EH (cell line): ENCODE data around the gene ROR1.

Source experiments
- DNase-seq: peaks from one replicate; pipeline ENCODE4 v3.0.0-alpha.2; 2015; ENCODE audit warnings: low read depth

Gene ROR1

DNA sequence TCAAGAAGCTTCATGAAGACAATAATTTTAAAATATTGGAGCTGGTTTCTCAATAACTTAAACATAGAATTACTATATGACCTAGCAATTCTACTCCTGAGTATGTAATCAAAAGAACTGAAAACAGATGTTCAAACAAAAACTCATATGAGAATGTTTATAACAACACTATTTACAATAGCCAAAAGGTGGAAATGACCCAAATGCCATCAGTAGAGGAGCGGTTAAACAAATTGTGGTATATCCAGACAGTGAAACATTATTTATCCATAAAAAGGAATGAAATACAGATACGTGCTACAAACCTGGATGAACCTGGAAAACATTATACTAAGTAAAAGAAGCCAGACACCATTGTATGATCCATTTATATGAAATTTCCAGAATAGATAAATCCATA is 366.8 kb downstream of the ROR1 start:
- no peak for DNase-seq

- no peak for DNase-seq
Observed at GRCh38 chr1:64147045-64147724, 373.4 kb downstream of the ROR1 start.

- no peak for DNase-seq
Observed at GRCh38 chr1:64147759-64148158, 373.9 kb downstream of the ROR1 start.

- DNase-seq = no peak
Observed at GRCh38 chr1:64150266-64150665, 376.4 kb downstream of the ROR1 start.

- no peak for DNase-seq
Observed at GRCh38 chr1:64150729-64151230, 377.0 kb downstream of the ROR1 start.

DNA sequence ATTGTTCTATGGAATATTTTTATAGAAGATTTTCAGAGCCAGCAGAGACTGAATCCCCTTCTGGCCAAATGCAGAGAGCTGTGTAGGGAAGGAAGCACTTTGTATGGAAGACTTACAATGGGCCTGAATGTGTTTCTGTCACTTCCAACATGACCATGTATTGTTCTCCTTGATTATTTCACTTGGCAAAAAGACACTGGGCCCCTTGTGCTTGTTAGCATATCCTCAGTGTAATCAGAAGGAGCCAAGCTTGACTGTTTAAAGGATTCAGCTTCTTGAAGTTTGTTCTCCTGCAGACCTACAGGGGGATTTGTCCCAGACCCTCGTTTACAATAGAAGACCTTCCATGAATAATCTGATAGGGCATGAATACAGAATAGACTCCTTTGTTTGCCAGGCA is 381.5 kb downstream of the ROR1 start:
- no peak for DNase-seq

- DNase-seq = peak; percentile 59
Observed at GRCh38 chr1:64161357-64161941, 387.6 kb downstream of the ROR1 start.

DNA sequence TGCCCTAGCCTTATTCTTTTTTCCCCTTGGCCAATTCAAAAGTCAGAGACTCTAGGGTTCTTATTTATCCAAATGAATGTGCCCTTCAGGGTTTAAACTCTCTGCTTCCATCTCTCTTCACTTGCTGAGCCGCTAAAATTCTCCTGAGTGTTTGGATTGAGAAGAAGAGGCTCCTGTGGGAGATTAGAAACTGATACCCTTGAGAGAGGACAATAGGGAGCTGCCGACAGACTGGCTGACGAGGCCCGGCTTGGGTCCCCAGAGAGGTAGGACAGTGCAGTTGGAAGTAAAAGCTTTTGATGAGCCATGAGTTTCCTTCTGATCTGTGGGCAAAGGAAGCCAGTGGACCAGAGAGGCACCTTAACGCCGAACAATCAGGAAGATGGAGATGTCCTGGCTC is 388.3 kb downstream of the ROR1 start:
- no peak for DNase-seq

GRCh38 chr1:64162804-64163203 is 389.0 kb downstream of the ROR1 start:
- no peak for DNase-seq

DNA sequence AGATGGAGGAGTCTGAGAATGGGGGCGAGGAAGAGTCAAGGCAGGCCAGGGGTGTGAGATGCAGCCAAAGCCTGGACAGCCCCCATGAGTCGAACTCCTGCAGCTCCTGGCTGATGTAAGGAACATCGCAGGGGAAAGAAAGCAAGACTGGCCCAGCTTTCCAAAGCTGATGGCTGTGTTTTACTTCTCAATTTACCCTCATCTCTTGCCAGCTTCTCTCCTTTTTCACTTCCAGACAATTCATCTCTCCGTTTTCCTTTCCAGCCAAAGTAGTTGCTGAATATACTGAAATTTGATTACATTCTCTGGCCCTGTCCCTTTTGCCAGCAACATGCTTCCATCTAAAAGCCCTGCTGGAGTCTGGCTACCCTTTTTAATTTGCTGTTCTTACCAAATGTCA is 389.6 kb downstream of the ROR1 start:
- DNase-seq = no peak

GRCh38 chr1:64163970-64164369 is 390.2 kb downstream of the ROR1 start:
- DNase-seq = peak; percentile 56

DNA sequence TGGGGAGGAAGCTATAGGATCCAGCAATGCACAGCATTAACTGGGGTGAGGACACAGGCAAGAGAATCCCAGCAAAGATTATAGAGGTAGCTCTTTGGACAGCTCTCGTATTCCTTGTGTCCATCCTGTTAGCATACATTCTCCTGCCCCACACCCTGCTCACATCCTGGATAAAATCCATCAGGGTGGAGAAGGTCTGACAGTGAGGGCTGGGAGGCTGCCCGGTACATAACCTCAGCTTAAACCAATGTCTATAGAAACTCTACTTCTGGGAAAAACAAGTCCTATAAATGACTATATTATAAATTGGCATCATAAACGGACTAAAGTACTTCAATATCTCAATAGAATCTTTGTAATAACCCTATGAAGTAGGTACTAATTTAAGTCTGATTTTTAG is 392.8 kb downstream of the ROR1 start:
- DNase-seq = no peak

- no peak for DNase-seq
Observed at GRCh38 chr1:64167176-64167575, 393.4 kb downstream of the ROR1 start.

GRCh38 chr1:64171246-64171645 is 397.4 kb downstream of the ROR1 start:
- no peak for DNase-seq

DNA sequence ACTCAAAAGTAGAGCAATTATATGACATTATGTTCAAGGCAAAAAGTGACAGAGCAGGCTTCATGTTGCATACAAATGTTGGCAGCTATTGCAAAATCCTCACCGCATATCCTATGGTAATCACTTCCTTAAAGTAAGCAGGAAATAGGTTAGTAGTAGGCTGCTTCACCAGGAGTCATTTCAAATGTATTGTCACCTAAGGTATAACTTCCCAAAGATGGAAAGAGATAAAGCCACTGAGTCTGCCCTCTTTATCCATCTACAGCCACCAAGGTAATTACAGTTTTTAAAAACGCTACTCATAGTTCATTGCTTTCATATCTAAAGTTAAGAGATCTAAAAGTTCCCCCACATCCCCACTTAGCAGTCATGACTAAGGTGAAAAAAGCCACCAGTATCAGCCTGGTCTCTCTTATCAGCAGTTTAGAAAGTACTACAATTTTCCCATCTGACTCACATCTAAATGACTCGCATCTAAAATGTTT is 398.0 kb downstream of the ROR1 start:
- peak; percentile 63 for DNase-seq

- peak; percentile 66 for DNase-seq
Observed at GRCh38 chr1:64172458-64172983, 398.7 kb downstream of the ROR1 start.

GRCh38 chr1:64173336-64173940 is 399.6 kb downstream of the ROR1 start:
- DNase-seq = peak; percentile 32

DNA sequence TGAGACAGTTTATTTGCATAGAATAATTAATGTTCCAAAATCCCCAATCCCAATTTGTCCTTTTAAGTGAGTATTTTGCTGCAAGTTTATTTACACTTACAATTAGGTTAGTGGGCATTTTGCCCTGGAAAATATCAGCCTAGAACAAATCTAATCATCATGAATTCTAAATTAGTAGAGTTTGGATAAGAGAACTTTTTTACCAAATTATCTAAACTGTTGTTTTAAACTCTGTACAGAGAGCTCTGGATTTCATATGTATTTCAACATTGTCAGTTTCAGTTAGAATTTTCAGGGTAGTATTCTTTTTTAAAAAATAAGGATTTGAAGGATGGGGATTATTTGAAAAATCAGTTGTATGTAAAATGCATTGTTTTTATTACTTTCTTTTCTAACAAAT is 401.8 kb downstream of the ROR1 start:
- no peak for DNase-seq

DNA sequence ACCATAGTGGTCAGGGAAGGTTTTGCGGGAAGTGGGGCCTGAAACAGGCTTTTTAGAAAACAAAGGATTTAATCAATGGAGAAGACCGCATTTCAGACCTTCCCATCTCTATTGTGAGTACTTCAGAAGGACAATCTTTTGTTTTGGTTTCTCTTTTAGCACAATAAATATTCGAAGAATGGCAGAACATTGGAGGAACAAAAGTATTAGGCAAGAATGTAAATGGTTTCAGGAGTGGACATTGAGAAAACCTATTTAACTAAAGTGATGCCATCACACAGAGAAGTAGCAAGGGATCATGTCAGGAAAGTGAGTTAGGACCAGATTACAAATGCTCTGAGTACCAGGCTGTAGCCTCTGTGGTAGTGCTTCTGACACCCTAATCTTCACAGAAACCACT is 402.8 kb downstream of the ROR1 start:
- DNase-seq = no peak

DNA sequence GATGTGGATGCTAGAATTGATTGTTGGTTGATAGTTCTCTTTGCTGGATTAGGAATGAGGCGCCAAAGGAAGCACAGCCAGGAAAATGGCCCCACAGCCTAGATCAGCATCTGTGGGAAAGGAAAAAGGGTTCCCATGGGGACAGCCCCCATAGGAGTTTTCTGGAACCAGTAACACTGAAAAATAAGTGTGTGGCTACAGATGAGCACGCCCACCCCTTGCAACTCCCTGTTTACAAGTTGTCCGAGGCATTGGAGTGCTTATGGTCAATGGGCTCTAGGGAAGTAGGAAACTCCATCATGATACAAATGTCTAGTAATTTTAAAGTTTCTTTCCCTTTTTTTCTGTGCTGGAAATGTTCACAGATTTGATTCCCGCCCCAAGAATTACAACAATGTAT is 405.8 kb downstream of the ROR1 start:
- DNase-seq = no peak

DNA sequence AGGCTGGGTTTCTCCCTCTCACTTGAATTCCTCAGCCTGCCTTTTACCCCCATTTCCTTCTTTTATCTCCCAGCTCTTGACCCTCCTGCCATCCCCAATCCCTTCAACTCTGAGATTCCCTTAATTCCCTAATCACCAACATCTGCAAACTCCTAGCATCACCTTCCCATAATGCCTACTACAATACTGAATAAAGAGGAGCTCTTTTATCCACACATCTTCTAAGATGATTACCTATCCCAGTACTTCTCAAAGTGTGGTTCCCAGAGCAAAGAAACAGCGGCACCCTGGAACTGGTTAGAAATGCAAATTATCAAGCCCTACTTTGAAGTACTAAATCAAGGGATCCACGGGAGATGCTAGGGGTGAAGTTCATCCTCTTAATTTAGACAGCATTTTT is 408.4 kb downstream of the ROR1 start:
- no peak for DNase-seq

DNA sequence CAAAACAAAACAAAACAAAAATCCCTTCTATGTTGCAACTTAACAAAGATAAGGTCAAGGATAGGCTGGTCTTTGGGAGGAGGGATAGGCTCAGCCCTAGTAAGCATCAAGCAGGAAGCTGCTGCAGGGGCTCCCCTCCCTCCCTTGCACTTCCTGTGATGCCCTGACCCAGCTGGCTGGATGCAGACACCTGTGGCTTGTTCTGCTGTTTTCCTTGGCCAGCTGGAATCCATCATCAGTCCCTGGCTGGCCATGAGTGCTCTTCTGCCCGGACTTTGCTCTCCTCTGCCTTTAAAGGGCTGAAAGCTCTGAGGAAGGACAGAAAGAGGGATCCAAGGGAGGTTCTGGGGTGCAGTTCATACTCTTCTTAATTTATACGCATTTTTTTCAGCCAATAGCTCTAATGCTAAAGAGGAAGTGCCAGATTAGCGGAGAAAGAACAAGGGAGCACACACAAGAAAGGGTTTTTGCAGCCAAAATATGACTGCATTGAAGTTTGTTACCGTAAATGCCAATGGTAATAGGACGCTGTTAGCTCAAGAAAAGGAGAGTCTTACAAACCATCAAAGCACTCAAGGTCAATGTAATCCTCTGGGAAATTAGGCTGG is 409.7 kb downstream of the ROR1 start:
- no peak for DNase-seq

DNA sequence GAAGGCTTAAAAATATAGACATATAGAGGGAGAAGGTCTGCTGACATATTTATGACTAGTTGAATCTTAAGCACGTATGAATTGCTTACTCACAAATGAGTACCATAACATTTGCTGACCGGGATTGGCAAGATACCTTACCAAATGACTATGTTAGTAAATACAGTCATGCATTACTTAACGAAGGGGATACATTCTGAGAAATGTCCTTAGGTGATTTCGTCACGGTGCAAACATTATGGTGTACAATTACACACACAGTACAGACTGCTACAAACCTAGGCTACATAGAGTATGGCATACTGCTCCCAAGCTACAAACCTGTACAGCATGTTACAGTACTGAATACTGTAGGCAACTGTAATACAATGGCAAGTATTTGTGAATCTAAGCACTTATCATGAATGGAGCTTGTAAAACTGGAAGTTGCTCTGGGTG is 410.2 kb downstream of the ROR1 start:
- DNase-seq = peak; percentile 49
